Tibial artery (tissue), 4 donors: Measurements from ENCODE around the gene TRAF3.

Source experiments
- DNase-seq, 2 donors: peaks; one replicate each; pipeline ENCODE4 v3.0.0-alpha.2; 2019
- H3K27ac ChIP-seq, 2 donors: fragments of 200-600 bp; sonication (generic) in 1 of 2; 1 replicate in 1 of 2; 2 replicates in 1 of 2; pipeline ENCODE4 v1.5.1; 2018 to 2019; ENCODE audit warnings: mild to moderate bottlenecking in 1 of 2
- H3K27me3 ChIP-seq, 2 donors: fragments of 200-600 bp; sonication (generic) in 1 of 2; one replicate each; pipeline versions ENCODE4 v1.5.1 to v1.6.0; 2016 to 2019
- H3K36me3 ChIP-seq, 3 donors: fragments of 200-600 bp; sonication (generic) in 2 of 3; one replicate each; pipeline ENCODE4 v1.5.1; 2016 to 2019; ENCODE audit warnings: mild to moderate bottlenecking in 2 of 3
- H3K4me1 ChIP-seq, 4 donors: fragments of 200-600 bp; sonication (generic) in 2 of 4; 1 replicate in 3 of 4; 2 replicates in 1 of 4; pipeline ENCODE4 v1.5.1; 2016 to 2019
- H3K4me3 ChIP-seq, 2 donors: fragments of 200-600 bp; sonication (generic) in 1 of 2; 1 replicate in 1 of 2; 2 replicates in 1 of 2; pipeline ENCODE4 v1.5.1; 2018 to 2019; ENCODE audit warnings: mild to moderate bottlenecking in 2 of 2
- H3K9me3 ChIP-seq, 3 donors: fragments of 200-600 bp; sonication (generic) in 1 of 3; one replicate each; pipeline ENCODE4 v1.5.1; 2016 to 2019
- intact Hi-C: fragments of 100-400 bp; cut with DNase I; formaldehyde crosslinking; loops from one replicate; pipeline ENCODE4 v1.15.0; 2023; ENCODE audit warnings: low total_unique reads
- TF ChIP-seq, protein P1 (sequence below), 2 experiments: fragments of 200-600 bp in 1 of 2; fragments of 450-650 bp in 1 of 2; IDR thresholded peaks; one replicate each; pipeline ENCODE4 v1.5.1; 2017 to 2019; ENCODE audit warnings: antibody characterized with exemption in 2 of 2, mild to moderate bottlenecking in 1 of 2, moderate library complexity in 1 of 2

Gene TRAF3

DNA sequence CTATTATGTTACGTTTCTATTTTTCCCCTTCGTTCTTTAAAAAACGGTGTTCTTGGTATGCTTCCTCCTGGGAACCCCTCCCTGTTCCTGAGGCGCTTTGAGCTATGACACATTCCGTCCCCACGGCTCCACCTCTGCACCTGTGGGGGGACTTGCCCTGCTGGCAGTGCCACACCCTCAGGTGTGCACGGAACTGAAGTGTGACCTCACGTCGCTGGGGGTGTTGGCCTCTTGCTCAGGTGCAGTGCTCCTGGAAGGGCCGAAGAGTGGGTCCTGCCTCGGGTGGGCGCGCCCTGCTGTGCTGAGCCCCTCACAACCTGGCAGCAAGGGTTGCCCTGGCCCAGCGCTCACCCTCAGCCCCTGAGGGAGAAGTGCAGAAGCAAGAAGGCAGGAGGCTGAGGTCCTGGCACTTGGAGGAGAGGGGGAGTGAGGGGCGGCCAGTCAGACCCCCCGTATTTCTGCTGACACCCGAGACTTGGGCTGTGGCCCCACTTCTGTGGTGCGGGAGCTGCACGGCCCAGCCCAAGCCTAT, 150.2 kb downstream of the TRAF3 start:
- peaks cover 5 to 82% of the 10 kb centered on the region in 2 donors for H3K27me3 ChIP-seq
- no peaks in the 10 kb centered on the region for H3K9me3 ChIP-seq
- intact Hi-C loops = no loop called here
- H3K27ac ChIP-seq = no peak overlapping the region
- no peak for DNase-seq
- TF ChIP-seq, protein P1, sequence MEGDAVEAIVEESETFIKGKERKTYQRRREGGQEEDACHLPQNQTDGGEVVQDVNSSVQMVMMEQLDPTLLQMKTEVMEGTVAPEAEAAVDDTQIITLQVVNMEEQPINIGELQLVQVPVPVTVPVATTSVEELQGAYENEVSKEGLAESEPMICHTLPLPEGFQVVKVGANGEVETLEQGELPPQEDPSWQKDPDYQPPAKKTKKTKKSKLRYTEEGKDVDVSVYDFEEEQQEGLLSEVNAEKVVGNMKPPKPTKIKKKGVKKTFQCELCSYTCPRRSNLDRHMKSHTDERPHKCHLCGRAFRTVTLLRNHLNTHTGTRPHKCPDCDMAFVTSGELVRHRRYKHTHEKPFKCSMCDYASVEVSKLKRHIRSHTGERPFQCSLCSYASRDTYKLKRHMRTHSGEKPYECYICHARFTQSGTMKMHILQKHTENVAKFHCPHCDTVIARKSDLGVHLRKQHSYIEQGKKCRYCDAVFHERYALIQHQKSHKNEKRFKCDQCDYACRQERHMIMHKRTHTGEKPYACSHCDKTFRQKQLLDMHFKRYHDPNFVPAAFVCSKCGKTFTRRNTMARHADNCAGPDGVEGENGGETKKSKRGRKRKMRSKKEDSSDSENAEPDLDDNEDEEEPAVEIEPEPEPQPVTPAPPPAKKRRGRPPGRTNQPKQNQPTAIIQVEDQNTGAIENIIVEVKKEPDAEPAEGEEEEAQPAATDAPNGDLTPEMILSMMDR (IDR thresholded peaks at IDR 0.05) = no peak
- peaks cover 0 to 8% (median 8%) of the 10 kb centered on the region in 3 donors for H3K36me3 ChIP-seq
- peaks cover 0 to 44% (median 37%) of the 10 kb centered on the region in 4 donors for H3K4me1 ChIP-seq
- H3K4me3 ChIP-seq = no peak overlapping the region

DNA sequence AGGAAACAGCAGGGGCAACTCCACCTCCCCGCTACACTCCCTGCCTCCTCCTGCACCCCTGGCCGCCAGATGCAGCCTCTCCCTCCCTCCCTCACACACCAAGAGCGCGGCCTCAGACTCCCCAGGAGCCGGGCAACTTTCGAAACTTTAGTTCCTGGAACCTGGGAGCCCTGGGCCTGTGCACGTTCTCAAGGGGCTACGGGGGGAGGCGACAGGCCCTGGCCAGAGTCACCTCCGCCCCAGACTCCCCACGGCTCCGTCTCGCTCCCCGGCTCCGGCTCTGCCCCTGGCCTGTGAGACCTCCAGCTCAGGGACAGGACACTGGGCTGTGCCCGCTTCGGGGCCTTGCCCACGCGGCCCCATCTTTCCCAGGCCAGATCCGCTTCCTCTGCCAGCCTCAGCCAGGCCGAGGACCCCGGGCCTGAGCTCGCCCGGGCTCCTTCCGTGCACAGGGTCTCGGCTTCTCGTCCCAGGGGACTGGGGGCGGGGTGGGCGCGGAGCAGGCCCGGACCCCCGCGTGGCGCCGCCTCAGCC, 150.7 kb downstream of the TRAF3 start:
- H3K4me1 ChIP-seq = peaks cover 0 to 39% (median 33%) of the 10 kb centered on the region in 4 donors
- intact Hi-C loops = no loop called here
- no peaks in the 10 kb centered on the region for H3K9me3 ChIP-seq
- TF ChIP-seq, protein P1 (IDR thresholded peaks at IDR 0.05) = no peak
- no peak overlapping the region for H3K27ac ChIP-seq
- no peak for DNase-seq
- peak overlapping the region; percentile 42 to 54 for H3K4me3 ChIP-seq
- H3K27me3 ChIP-seq = peaks cover 5 to 77% of the 10 kb centered on the region in 2 donors
- H3K36me3 ChIP-seq = peaks cover 2 to 14% (median 13%) of the 10 kb centered on the region in 3 donors

DNA sequence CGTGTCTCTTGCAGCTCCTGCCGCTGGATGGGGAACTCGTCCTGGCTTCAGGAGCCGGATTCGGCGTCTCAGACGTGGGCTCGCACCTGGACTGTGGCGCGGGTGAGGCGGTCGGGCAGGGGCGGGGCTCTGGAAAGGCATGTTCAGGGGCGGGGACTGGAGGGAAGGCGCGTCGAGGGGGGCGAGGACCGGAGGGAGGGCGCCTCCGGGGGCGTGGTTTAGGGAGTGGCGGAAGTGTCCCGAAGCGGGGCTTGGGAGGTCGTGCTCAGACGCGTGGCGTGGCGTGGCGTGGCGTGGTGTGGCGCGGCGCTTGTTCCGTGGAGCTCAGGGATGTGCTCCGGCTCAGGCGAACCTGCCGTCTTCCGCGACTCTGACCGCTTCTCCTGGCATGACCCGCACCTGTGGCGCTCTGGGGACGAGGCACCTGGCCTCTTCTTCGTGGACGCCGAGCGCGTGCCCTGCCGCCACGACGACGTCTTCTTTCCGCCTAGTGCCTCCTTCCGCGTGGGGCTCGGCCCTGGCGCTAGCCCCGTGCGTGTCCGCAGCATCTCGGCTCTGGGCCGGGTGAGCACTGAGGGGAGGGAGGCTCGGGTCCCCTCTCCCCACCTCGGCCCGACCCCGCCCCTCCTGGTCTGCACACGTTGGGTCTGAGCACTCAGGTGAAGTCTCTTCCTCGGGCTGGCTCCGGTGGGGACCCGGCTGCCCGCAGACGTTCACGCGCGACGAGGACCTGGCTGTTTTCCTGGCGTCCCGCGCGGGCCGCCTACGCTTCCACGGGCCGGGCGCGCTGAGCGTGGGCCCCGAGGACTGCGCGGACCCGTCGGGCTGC, 151.4 kb downstream of the TRAF3 start:
- H3K36me3 ChIP-seq = peaks cover 9 to 21% (median 20%) of the 10 kb centered on the region in 3 donors
- peaks cover 0 to 33% (median 28%) of the 10 kb centered on the region in 4 donors for H3K4me1 ChIP-seq
- H3K9me3 ChIP-seq = no peaks in the 10 kb centered on the region
- H3K27me3 ChIP-seq = peaks cover 5 to 70% of the 10 kb centered on the region in 2 donors
- peak in 1 of 2 donors; percentile 34 for DNase-seq
- H3K4me3 ChIP-seq = peak overlapping the region; percentile 42 to 54
- TF ChIP-seq, protein P1 (IDR thresholded peaks at IDR 0.05) = no peak
- intact Hi-C loops = no loop called here
- H3K27ac ChIP-seq = no peak overlapping the region

DNA sequence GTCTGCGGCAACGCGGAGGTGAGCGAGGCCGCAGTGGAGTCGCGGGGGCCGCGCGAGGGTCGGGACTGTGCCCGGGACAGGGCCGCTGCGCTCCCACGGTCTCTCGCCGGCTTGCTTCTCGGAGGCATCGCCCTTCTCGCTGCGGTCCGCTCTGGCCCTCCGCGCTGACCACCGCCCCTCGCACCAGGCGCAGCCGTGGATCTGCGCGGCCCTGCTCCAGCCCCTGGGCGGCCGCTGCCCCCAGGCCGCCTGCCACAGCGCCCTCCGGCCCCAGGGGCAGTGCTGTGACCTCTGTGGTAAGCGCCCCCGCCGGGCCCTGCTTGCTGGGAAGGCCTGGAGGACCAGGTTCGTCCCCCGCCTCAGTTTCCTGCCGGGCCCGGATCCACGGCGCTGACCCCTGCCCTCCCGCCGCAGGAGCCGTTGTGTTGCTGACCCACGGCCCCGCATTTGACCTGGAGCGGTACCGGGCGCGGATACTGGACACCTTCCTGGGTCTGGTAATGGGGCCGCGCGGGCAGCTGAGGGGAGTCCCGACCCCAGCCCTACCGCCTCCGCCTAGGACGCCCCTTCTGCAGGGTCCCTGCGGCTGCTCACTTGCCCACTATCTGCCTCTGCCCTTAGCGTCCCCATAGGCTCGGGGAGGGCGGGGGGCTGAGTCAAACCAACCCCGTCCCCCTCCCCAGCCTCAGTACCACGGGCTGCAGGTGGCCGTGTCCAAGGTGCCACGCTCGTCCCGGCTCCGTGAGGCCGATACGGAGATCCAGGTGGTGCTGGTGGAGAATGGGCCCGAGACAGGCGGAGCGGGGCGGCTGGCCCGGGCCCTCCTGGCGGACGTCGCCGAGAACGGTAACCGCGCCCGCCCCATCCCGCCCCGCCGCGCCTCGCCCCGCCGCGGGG, 152.2 kb downstream of the TRAF3 start:
- no peak overlapping the region for H3K27ac ChIP-seq
- no peaks in the 10 kb centered on the region for H3K9me3 ChIP-seq
- no peak for DNase-seq
- peaks cover 17 to 29% (median 29%) of the 10 kb centered on the region in 3 donors for H3K36me3 ChIP-seq
- peaks cover 5 to 61% of the 10 kb centered on the region in 2 donors for H3K27me3 ChIP-seq
- H3K4me3 ChIP-seq = peak overlapping the region; percentile 42 to 54
- peaks cover 0 to 31% (median 28%) of the 10 kb centered on the region in 4 donors for H3K4me1 ChIP-seq
- TF ChIP-seq, protein P1 (IDR thresholded peaks at IDR 0.05) = no peak
- intact Hi-C loops = no loop called here

DNA sequence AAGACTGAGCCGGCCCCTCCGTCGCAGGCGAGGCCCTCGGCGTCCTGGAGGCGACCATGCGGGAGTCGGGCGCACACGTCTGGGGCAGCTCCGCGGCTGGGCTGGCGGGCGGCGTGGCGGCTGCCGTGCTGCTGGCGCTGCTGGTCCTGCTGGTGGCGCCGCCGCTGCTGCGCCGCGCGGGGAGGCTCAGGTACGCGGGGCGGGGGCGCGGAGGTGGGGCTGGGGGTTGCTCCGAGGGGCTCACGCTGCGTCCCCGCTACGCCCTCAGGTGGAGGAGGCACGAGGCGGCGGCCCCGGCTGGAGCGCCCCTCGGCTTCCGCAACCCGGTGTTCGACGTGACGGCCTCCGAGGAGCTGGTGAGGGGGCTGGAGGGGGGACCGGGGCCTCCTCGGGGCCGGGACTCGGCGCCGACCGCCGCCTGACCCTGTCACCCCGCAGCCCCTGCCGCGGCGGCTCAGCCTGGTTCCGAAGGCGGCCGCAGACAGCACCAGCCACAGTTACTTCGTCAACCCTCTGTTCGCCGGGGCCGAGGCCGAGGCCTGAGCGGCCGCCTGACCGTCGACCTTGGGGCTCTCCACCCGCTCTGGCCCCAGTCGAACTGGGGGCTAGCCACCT, 153.0 kb downstream of the TRAF3 start:
- Histone ChIP-seq H3K27ac (no peak overlapping the region), H3K4me3 (peak overlapping the region in 1 of 2 donors; percentile 54)
- intact Hi-C loops = no loop called here

More for the DNA sequence above, 153.0 kb downstream of the TRAF3 start:
- DNase-seq = no peak
- H3K27me3 ChIP-seq = peaks cover 5 to 54% of the 10 kb centered on the region in 2 donors
- H3K36me3 ChIP-seq = peaks cover 18 to 36% (median 30%) of the 10 kb centered on the region in 3 donors
- peaks cover 0 to 31% (median 28%) of the 10 kb centered on the region in 4 donors for H3K4me1 ChIP-seq
- TF ChIP-seq, protein P1 (IDR thresholded peaks at IDR 0.05) = no peak
- H3K9me3 ChIP-seq = no peaks in the 10 kb centered on the region
